ENCODE results near the gene HOXC4.
A peak's percentile ranks its signal among the peaks of the same experiment; 100 is the strongest.

HOXC4 gene

GRCh38 chr12:54047160-54047963 is 6.3 kb upstream of the HOXC4 start:
- no peak overlapping the region for H3K4me3 ChIP-seq (ENCODE audit: low read depth, low read length)
- peaks cover 100% of the 10 kb centered on the region for H3K27me3 ChIP-seq (ENCODE audit: control insufficient read depth, insufficient read depth, low read length)
- peaks cover 13% of the 10 kb centered on the region; the same call in 1 of the 2 replicates for H3K4me1 ChIP-seq (ENCODE audit: control insufficient read depth, insufficient read depth, low read length)
- H3K36me3 ChIP-seq (ENCODE audit: control insufficient read depth, insufficient read depth, low read length): no peaks in the 10 kb centered on the region
- no peaks in the 10 kb centered on the region for H3K9me3 ChIP-seq (ENCODE audit: control insufficient read depth, insufficient read depth, low read length)
- H3K9ac ChIP-seq (ENCODE audit: low read depth, low read length): no peak overlapping the region
- no peak overlapping the region for H3K27ac ChIP-seq (ENCODE audit: low read depth, low read length)

GRCh38 chr12:54047964-54048303 is 5.7 kb upstream of the HOXC4 start:
- Histone ChIP-seq H3K9me3 (ENCODE audit: control insufficient read depth, insufficient read depth, low read length) (no peaks in the 10 kb centered on the region), H3K36me3 (ENCODE audit: control insufficient read depth, insufficient read depth, low read length) (no peaks in the 10 kb centered on the region), H3K9ac (ENCODE audit: low read depth, low read length) (no peak overlapping the region), H3K27me3 (ENCODE audit: control insufficient read depth, insufficient read depth, low read length) (peaks cover 100% of the 10 kb centered on the region), H3K4me3 (ENCODE audit: low read depth, low read length) (no peak overlapping the region), H3K27ac (ENCODE audit: low read depth, low read length) (no peak overlapping the region), H3K4me1 (ENCODE audit: control insufficient read depth, insufficient read depth, low read length) (peaks cover 13% of the 10 kb centered on the region; the same call in 1 of the 2 replicates)

- Histone ChIP-seq H3K9me3 (ENCODE audit: control insufficient read depth, insufficient read depth, low read length) (no peaks in the 10 kb centered on the region), H3K27ac (ENCODE audit: low read depth, low read length) (no peak overlapping the region), H3K4me1 (ENCODE audit: control insufficient read depth, insufficient read depth, low read length) (peaks cover 17% of the 10 kb centered on the region; the same call in 1 of the 2 replicates), H3K9ac (ENCODE audit: low read depth, low read length) (no peak overlapping the region), H3K27me3 (ENCODE audit: control insufficient read depth, insufficient read depth, low read length) (peaks cover 100% of the 10 kb centered on the region), H3K36me3 (ENCODE audit: control insufficient read depth, insufficient read depth, low read length) (no peaks in the 10 kb centered on the region), H3K4me3 (ENCODE audit: low read depth, low read length) (no peak overlapping the region)
Measured at GRCh38 chr12:54048406-54049093, 5.1 kb upstream of the HOXC4 start.

GRCh38 chr12:54049108-54049507 is 4.5 kb upstream of the HOXC4 start:
- Histone ChIP-seq H3K9ac (ENCODE audit: low read depth, low read length) (no peak overlapping the region), H3K4me3 (ENCODE audit: low read depth, low read length) (no peak overlapping the region), H3K27ac (ENCODE audit: low read depth, low read length) (no peak overlapping the region), H3K4me1 (ENCODE audit: control insufficient read depth, insufficient read depth, low read length) (peaks cover 20% of the 10 kb centered on the region; the same call in 1 of the 2 replicates), H3K27me3 (ENCODE audit: control insufficient read depth, insufficient read depth, low read length) (peaks cover 100% of the 10 kb centered on the region), H3K9me3 (ENCODE audit: control insufficient read depth, insufficient read depth, low read length) (no peaks in the 10 kb centered on the region), H3K36me3 (ENCODE audit: control insufficient read depth, insufficient read depth, low read length) (no peaks in the 10 kb centered on the region)

- H3K4me3 ChIP-seq (ENCODE audit: low read depth, low read length): no peak overlapping the region
- H3K27ac ChIP-seq (ENCODE audit: low read depth, low read length): no peak overlapping the region
- H3K36me3 ChIP-seq (ENCODE audit: control insufficient read depth, insufficient read depth, low read length): no peaks in the 10 kb centered on the region
- H3K9ac ChIP-seq (ENCODE audit: low read depth, low read length): no peak overlapping the region
- peaks cover 100% of the 10 kb centered on the region for H3K27me3 ChIP-seq (ENCODE audit: control insufficient read depth, insufficient read depth, low read length)
- H3K9me3 ChIP-seq (ENCODE audit: control insufficient read depth, insufficient read depth, low read length): no peaks in the 10 kb centered on the region
- H3K4me1 ChIP-seq (ENCODE audit: control insufficient read depth, insufficient read depth, low read length): peaks cover 28% of the 10 kb centered on the region; the same call in 1 of the 2 replicates
Measured at GRCh38 chr12:54050482-54050810, 3.2 kb upstream of the HOXC4 start.

- Histone ChIP-seq H3K4me3 (ENCODE audit: low read depth, low read length) (no peak overlapping the region), H3K9me3 (ENCODE audit: control insufficient read depth, insufficient read depth, low read length) (no peaks in the 10 kb centered on the region), H3K4me1 (ENCODE audit: control insufficient read depth, insufficient read depth, low read length) (peaks cover 36% of the 10 kb centered on the region), H3K27ac (ENCODE audit: low read depth, low read length) (no peak overlapping the region), H3K27me3 (ENCODE audit: control insufficient read depth, insufficient read depth, low read length) (peaks cover 100% of the 10 kb centered on the region), H3K9ac (ENCODE audit: low read depth, low read length) (no peak overlapping the region), H3K36me3 (ENCODE audit: control insufficient read depth, insufficient read depth, low read length) (no peaks in the 10 kb centered on the region)
Measured at GRCh38 chr12:54051026-54051842, 2.4 kb upstream of the HOXC4 start.

- Histone ChIP-seq H3K9me3 (ENCODE audit: control insufficient read depth, insufficient read depth, low read length) (no peaks in the 10 kb centered on the region), H3K36me3 (ENCODE audit: control insufficient read depth, insufficient read depth, low read length) (no peaks in the 10 kb centered on the region), H3K9ac (ENCODE audit: low read depth, low read length) (no peak overlapping the region), H3K27ac (ENCODE audit: low read depth, low read length) (no peak overlapping the region), H3K4me1 (ENCODE audit: control insufficient read depth, insufficient read depth, low read length) (peaks cover 43% of the 10 kb centered on the region), H3K4me3 (ENCODE audit: low read depth, low read length) (no peak overlapping the region), H3K27me3 (ENCODE audit: control insufficient read depth, insufficient read depth, low read length) (peaks cover 100% of the 10 kb centered on the region)
Measured at GRCh38 chr12:54051874-54052437, 1.7 kb upstream of the HOXC4 start.

GRCh38 chr12:54052438-54053002 is 1.1 kb upstream of the HOXC4 start:
- Histone ChIP-seq H3K9ac (ENCODE audit: low read depth, low read length) (no peak overlapping the region), H3K4me3 (ENCODE audit: low read depth, low read length) (no peak overlapping the region), H3K4me1 (ENCODE audit: control insufficient read depth, insufficient read depth, low read length) (peaks cover 44% of the 10 kb centered on the region), H3K27ac (ENCODE audit: low read depth, low read length) (no peak overlapping the region), H3K27me3 (ENCODE audit: control insufficient read depth, insufficient read depth, low read length) (peaks cover 100% of the 10 kb centered on the region), H3K9me3 (ENCODE audit: control insufficient read depth, insufficient read depth, low read length) (no peaks in the 10 kb centered on the region), H3K36me3 (ENCODE audit: control insufficient read depth, insufficient read depth, low read length) (no peaks in the 10 kb centered on the region)

GRCh38 chr12:54053003-54053750 is 458 bp upstream of the HOXC4 start:
- H3K9ac ChIP-seq (ENCODE audit: low read depth, low read length): no peak overlapping the region

GRCh38 chr12:54054742-54055194 is 1.1 kb downstream of the HOXC4 start:
- H3K9ac ChIP-seq (ENCODE audit: low read depth, low read length): no peak overlapping the region
- H3K9me3 ChIP-seq (ENCODE audit: control insufficient read depth, insufficient read depth, low read length): no peaks in the 10 kb centered on the region
- H3K4me1 ChIP-seq (ENCODE audit: control insufficient read depth, insufficient read depth, low read length): peaks cover 54% of the 10 kb centered on the region
- no peak overlapping the region for H3K4me3 ChIP-seq (ENCODE audit: low read depth, low read length)
- H3K36me3 ChIP-seq (ENCODE audit: control insufficient read depth, insufficient read depth, low read length): no peaks in the 10 kb centered on the region
- H3K27me3 ChIP-seq (ENCODE audit: control insufficient read depth, insufficient read depth, low read length): peaks cover 100% of the 10 kb centered on the region
- no peak overlapping the region for H3K27ac ChIP-seq (ENCODE audit: low read depth, low read length)

More at GRCh38 chr12:54053003-54053750, 458 bp upstream of the HOXC4 start:
- Histone ChIP-seq H3K9me3 (ENCODE audit: control insufficient read depth, insufficient read depth, low read length) (no peaks in the 10 kb centered on the region), H3K4me1 (ENCODE audit: control insufficient read depth, insufficient read depth, low read length) (peaks cover 47% of the 10 kb centered on the region), H3K27me3 (ENCODE audit: control insufficient read depth, insufficient read depth, low read length) (peaks cover 100% of the 10 kb centered on the region), H3K36me3 (ENCODE audit: control insufficient read depth, insufficient read depth, low read length) (no peaks in the 10 kb centered on the region), H3K27ac (ENCODE audit: low read depth, low read length) (no peak overlapping the region), H3K4me3 (ENCODE audit: low read depth, low read length) (peak overlapping the region; percentile 40; the same call in 1 of the 2 replicates)
